ENCODE measurements around the gene PCSK2. TPM values are rescaled to one million over a fixed set of nuclear protein-coding genes. Genes with fewer than 3 reads are reported as not detected.

PCSK2 gene
- total RNA-seq (not detected), total RNA-seq (0 to 0.08 (median 0) reads per million in 29 experiments)
- total RNA-seq (2013): not detected

GRCh38 chr20:17226410-17227218 lies at the start of gene PCSK2:
PCSK2 (plus strand) TSS chr20:17227040; CDS start chr20:17227306, 266 bp downstream.
- Mint-ChIP-seq H3K27me3 (peaks cover 55 to 62% of the 10 kb centered on the region in 2 donors), H3K9me3 (peaks cover 0 to 3% (median 0%) of the 10 kb centered on the region in 3 donors), H3K36me3 (no peaks in the 10 kb centered on the region), H3K4me3 (no peak within 1 kb of the TSS), H3K4me1 (peaks cover 2 to 9% (median 3%) of the 10 kb centered on the region in 3 donors), H3K27ac (no peak within 1 kb of the TSS)
- POLR2A ChIA-PET: no interaction called here
- Histone ChIP-seq H3K27ac (ENCODE audit: low read length) (no peak within 1 kb of the TSS), H3K9me3 (no peaks in the 10 kb centered on the region), H3K27me3 (replicated peaks in 1 of 2; ENCODE audit: control insufficient read depth in 2 of 2, extremely low read depth in 1 of 2, insufficient read depth in 2 of 2, low read length in 1 of 2) (peaks cover 24 to 37% of the 10 kb centered on the region in 2 experiments), H3K4me1 (ENCODE audit: control insufficient read depth in 1 of 2, extremely low read depth in 1 of 2, insufficient read depth in 2 of 2, low read length in 2 of 2) (no peaks in the 10 kb centered on the region), H3K4me3 (ENCODE audit: control insufficient read depth in 1 of 2, extremely low read depth in 1 of 2, low read length in 1 of 2) (peak within 1 kb of the TSS in 1 of 2 donors; percentile 2), H3K36me3 (ENCODE audit: control insufficient read depth in 2 of 2, extremely low read depth in 1 of 2, insufficient read depth in 1 of 2, low read length in 1 of 2) (no peaks in the 10 kb centered on the region)
- WGBS (ENCODE audit: insufficient coverage): 13% methylated on average over 13 of the region's 53 CpGs
- ATAC-seq (replicated peaks in 1 of 4): no peak
- CTCF ChIA-PET: no interaction called here
- DNase-seq: no peak

GRCh38 chr20:17177341-17177740 lies 49.5 kb upstream of the PCSK2 start:
- no peaks in the 10 kb centered on the region for H3K36me3 Mint-ChIP-seq
- Histone ChIP-seq H3K36me3 (ENCODE audit: control insufficient read depth in 2 of 2, extremely low read depth in 1 of 2, insufficient read depth in 1 of 2, low read length in 1 of 2) (no peaks in the 10 kb centered on the region), H3K4me3 (ENCODE audit: control insufficient read depth in 1 of 2, extremely low read depth in 1 of 2, low read length in 1 of 2) (no peak overlapping the region), H3K9me3 (no peaks in the 10 kb centered on the region), H3K27ac (ENCODE audit: low read length) (no peak overlapping the region), H3K4me1 (ENCODE audit: control insufficient read depth in 1 of 2, extremely low read depth in 1 of 2, insufficient read depth in 2 of 2, low read length in 2 of 2) (no peaks in the 10 kb centered on the region), H3K27me3 (replicated peaks in 1 of 2; ENCODE audit: control insufficient read depth in 2 of 2, extremely low read depth in 1 of 2, insufficient read depth in 2 of 2, low read length in 1 of 2) (peaks cover 0 to 8% of the 10 kb centered on the region in 2 experiments)
- H3K27me3 Mint-ChIP-seq: peaks cover 0 to 2% of the 10 kb centered on the region in 2 donors
- POLR2A ChIA-PET: no interaction called here
- H3K27ac Mint-ChIP-seq: no peak overlapping the region
- no peak for ATAC-seq (replicated peaks in 1 of 4)
- DNase-seq: no peak
- no peaks in the 10 kb centered on the region for H3K4me1 Mint-ChIP-seq
- WGBS (ENCODE audit: insufficient coverage): 87% methylated on average over 3 of the region's 5 CpGs
- no peak overlapping the region for H3K4me3 Mint-ChIP-seq
- H3K9me3 Mint-ChIP-seq: peaks cover 7 to 21% (median 20%) of the 10 kb centered on the region in 3 donors
- CTCF ChIA-PET: no interaction called here

- peaks cover 0 to 8% of the 10 kb centered on the region in 2 experiments for H3K27me3 ChIP-seq (replicated peaks in 1 of 2; ENCODE audit: control insufficient read depth in 2 of 2, extremely low read depth in 1 of 2, insufficient read depth in 2 of 2, low read length in 1 of 2)
- Mint-ChIP-seq H3K4me3 (no peak overlapping the region), H3K27ac (no peak overlapping the region), H3K36me3 (no peaks in the 10 kb centered on the region), H3K4me1 (no peaks in the 10 kb centered on the region), H3K9me3 (peaks cover 11 to 30% (median 28%) of the 10 kb centered on the region in 3 donors), H3K27me3 (peaks cover 0 to 2% of the 10 kb centered on the region in 2 donors)
- POLR2A ChIA-PET: no interaction called here
- ATAC-seq (replicated peaks in 1 of 4): no peak
- no peaks in the 10 kb centered on the region for H3K9me3 ChIP-seq
- no peaks in the 10 kb centered on the region for H3K36me3 ChIP-seq (ENCODE audit: control insufficient read depth in 2 of 2, extremely low read depth in 1 of 2, insufficient read depth in 1 of 2, low read length in 1 of 2)
- 57% methylated on average over 3 of the region's 4 CpGs for WGBS (ENCODE audit: insufficient coverage)
- CTCF ChIA-PET: no interaction called here
- H3K4me1 ChIP-seq (ENCODE audit: control insufficient read depth in 1 of 2, extremely low read depth in 1 of 2, insufficient read depth in 2 of 2, low read length in 2 of 2): no peaks in the 10 kb centered on the region
- no peak overlapping the region for H3K27ac ChIP-seq (ENCODE audit: low read length)
- no peak overlapping the region for H3K4me3 ChIP-seq (ENCODE audit: control insufficient read depth in 1 of 2, extremely low read depth in 1 of 2, low read length in 1 of 2)
- DNase-seq: no peak
Measured at GRCh38 chr20:17179840-17180239, 47.0 kb upstream of the PCSK2 start.

GRCh38 chr20:17189976-17190695 lies 36.7 kb upstream of the PCSK2 start:
- H3K9me3 ChIP-seq: no peaks in the 10 kb centered on the region
- ATAC-seq (replicated peaks in 1 of 4) (no peak), DNase-seq (no peak)
- Mint-ChIP-seq H3K27me3 (no peaks in the 10 kb centered on the region), H3K4me3 (no peak overlapping the region), H3K36me3 (no peaks in the 10 kb centered on the region), H3K4me1 (no peaks in the 10 kb centered on the region), H3K9me3 (peaks cover 5 to 8% (median 5%) of the 10 kb centered on the region in 3 donors), H3K27ac (no peak overlapping the region)
- no peaks in the 10 kb centered on the region for H3K36me3 ChIP-seq (ENCODE audit: control insufficient read depth in 2 of 2, extremely low read depth in 1 of 2, insufficient read depth in 1 of 2, low read length in 1 of 2)
- H3K4me3 ChIP-seq (ENCODE audit: control insufficient read depth in 1 of 2, extremely low read depth in 1 of 2, low read length in 1 of 2): no peak overlapping the region
- no peaks in the 10 kb centered on the region for H3K4me1 ChIP-seq (ENCODE audit: control insufficient read depth in 1 of 2, extremely low read depth in 1 of 2, insufficient read depth in 2 of 2, low read length in 2 of 2)
- H3K27me3 ChIP-seq (replicated peaks in 1 of 2; ENCODE audit: control insufficient read depth in 2 of 2, extremely low read depth in 1 of 2, insufficient read depth in 2 of 2, low read length in 1 of 2): no peaks in the 10 kb centered on the region
- POLR2A ChIA-PET: no interaction called here
- H3K27ac ChIP-seq (ENCODE audit: low read length): no peak overlapping the region
- 60% methylated on average over 1 of the region's 6 CpGs for WGBS (ENCODE audit: insufficient coverage)
- CTCF ChIA-PET: no interaction called here

GRCh38 chr20:17197041-17197440 lies 29.8 kb upstream of the PCSK2 start:
- H3K27ac ChIP-seq (ENCODE audit: low read length): no peak overlapping the region
- H3K4me1 Mint-ChIP-seq: no peaks in the 10 kb centered on the region
- no peak for ATAC-seq (replicated peaks in 1 of 4)
- ChIA-PET POLR2A (no interaction called here), CTCF (no interaction called here)
- H3K27ac Mint-ChIP-seq: no peak overlapping the region
- H3K36me3 ChIP-seq (ENCODE audit: control insufficient read depth in 2 of 2, extremely low read depth in 1 of 2, insufficient read depth in 1 of 2, low read length in 1 of 2): no peaks in the 10 kb centered on the region
- no peaks in the 10 kb centered on the region for H3K36me3 Mint-ChIP-seq
- H3K9me3 Mint-ChIP-seq: peaks cover 0 to 14% (median 0%) of the 10 kb centered on the region in 3 donors
- peaks cover 2 to 6% of the 10 kb centered on the region in 2 donors for H3K27me3 Mint-ChIP-seq
- no peak for DNase-seq
- H3K27me3 ChIP-seq (replicated peaks in 1 of 2; ENCODE audit: control insufficient read depth in 2 of 2, extremely low read depth in 1 of 2, insufficient read depth in 2 of 2, low read length in 1 of 2): no peaks in the 10 kb centered on the region
- H3K9me3 ChIP-seq: no peaks in the 10 kb centered on the region
- H3K4me3 Mint-ChIP-seq: no peak overlapping the region
- no peaks in the 10 kb centered on the region for H3K4me1 ChIP-seq (ENCODE audit: control insufficient read depth in 1 of 2, extremely low read depth in 1 of 2, insufficient read depth in 2 of 2, low read length in 2 of 2)
- no peak overlapping the region for H3K4me3 ChIP-seq (ENCODE audit: control insufficient read depth in 1 of 2, extremely low read depth in 1 of 2, low read length in 1 of 2)
- no CpG with 5 or more reads among the region's 2 CpGs for WGBS (ENCODE audit: insufficient coverage)

- Histone ChIP-seq H3K27me3 (replicated peaks in 1 of 2; ENCODE audit: control insufficient read depth in 2 of 2, extremely low read depth in 1 of 2, insufficient read depth in 2 of 2, low read length in 1 of 2) (peaks cover 0 to 5% of the 10 kb centered on the region in 2 experiments), H3K4me3 (ENCODE audit: control insufficient read depth in 1 of 2, extremely low read depth in 1 of 2, low read length in 1 of 2) (no peak overlapping the region), H3K36me3 (ENCODE audit: control insufficient read depth in 2 of 2, extremely low read depth in 1 of 2, insufficient read depth in 1 of 2, low read length in 1 of 2) (no peaks in the 10 kb centered on the region), H3K27ac (ENCODE audit: low read length) (no peak overlapping the region), H3K4me1 (ENCODE audit: control insufficient read depth in 1 of 2, extremely low read depth in 1 of 2, insufficient read depth in 2 of 2, low read length in 2 of 2) (no peaks in the 10 kb centered on the region), H3K9me3 (no peaks in the 10 kb centered on the region)
- H3K9me3 Mint-ChIP-seq: peaks cover 0 to 6% (median 0%) of the 10 kb centered on the region in 3 donors
- H3K36me3 Mint-ChIP-seq: no peaks in the 10 kb centered on the region
- no peak for ATAC-seq (replicated peaks in 1 of 4)
- no CpG with 5 or more reads among the region's 2 CpGs for WGBS (ENCODE audit: insufficient coverage)
- no peak overlapping the region for H3K4me3 Mint-ChIP-seq
- H3K27me3 Mint-ChIP-seq: peaks cover 3 to 6% of the 10 kb centered on the region in 2 donors
- no peak overlapping the region for H3K27ac Mint-ChIP-seq
- DNase-seq: no peak
- POLR2A ChIA-PET: no interaction called here
- CTCF ChIA-PET: no interaction called here
- H3K4me1 Mint-ChIP-seq: no peaks in the 10 kb centered on the region
Measured at GRCh38 chr20:17202030-17202429, 24.8 kb upstream of the PCSK2 start.

Data from T-cell (primary cell).